GM23338 (cell line): ENCODE results near the gene PJA1.

Experiments
- CREB1 ChIP-seq: fragments of 250-450 bp; sonication (Bioruptor Pico); IDR thresholded peaks from 2 replicates; pipeline ENCODE4 v1.5.0; 2020; ENCODE audit warnings: low read depth, mild to moderate bottlenecking, moderate library complexity
- CTCF ChIP-seq, 2 experiments: fragments of 200-600 bp in 1 of 2; sonication (generic) in 1 of 2; conservative IDR thresholded peaks; 2 replicates each; pipeline versions ENCODE4 v1.5.1 to v1.6.1; 2016 to 2017; ENCODE audit warnings: antibody characterized with exemption in 2 of 2, low read depth in 2 of 2, mild to moderate bottlenecking in 2 of 2, moderate library complexity in 1 of 2
- ETS1 ChIP-seq: IDR thresholded peaks from 2 replicates; pipeline ENCODE4 v1.6.1; 2016; ENCODE audit warnings: antibody characterized with exemption
- EZH2 ChIP-seq: fragments of 200-600 bp; sonication (generic); IDR thresholded peaks from one replicate; pipeline ENCODE4 v1.8.0; 2017; ENCODE audit warnings: antibody characterized with exemption, mild to moderate bottlenecking, low read depth; ENCODE audit not compliant: unreplicated experiment
- EZH2phosphoT487 ChIP-seq: fragments of 200-600 bp; sonication (generic); IDR thresholded peaks from one replicate; pipeline ENCODE4 v1.8.1; 2018; ENCODE audit warnings: antibody characterized with exemption; ENCODE audit not compliant: unreplicated experiment
- JUNB ChIP-seq: IDR thresholded peaks from one replicate; pipeline ENCODE4 v1.6.1; 2016; ENCODE audit warnings: antibody characterized with exemption; ENCODE audit not compliant: unreplicated experiment
- POLR2AphosphoS5 ChIP-seq: IDR thresholded peaks from 2 replicates; pipeline ENCODE4 v1.6.1; 2016; ENCODE audit warnings: antibody characterized with exemption, low read depth
- REST ChIP-seq: IDR thresholded peaks from one replicate; pipeline ENCODE4 v1.6.1; 2018; ENCODE audit warnings: antibody characterized with exemption; ENCODE audit not compliant: unreplicated experiment
- STAT1 ChIP-seq: IDR thresholded peaks from one replicate; pipeline ENCODE4 v1.6.1; 2016; ENCODE audit warnings: antibody characterized with exemption; ENCODE audit not compliant: unreplicated experiment
- ZNF114 ChIP-seq: fragments of 250-450 bp; sonication (Bioruptor Pico); IDR thresholded peaks from 2 replicates; pipeline ENCODE4 v1.5.0; 2020; ENCODE audit warnings: mild to moderate bottlenecking, moderate library complexity
- ZNF331 ChIP-seq: fragments of 250-450 bp; sonication (Bioruptor Pico); IDR thresholded peaks from 2 replicates; pipeline ENCODE4 v1.5.0; 2020; ENCODE audit warnings: low read depth, mild to moderate bottlenecking, moderate library complexity
- ZNF462 ChIP-seq: fragments of 250-450 bp; sonication (Bioruptor Pico); IDR thresholded peaks from 2 replicates; pipeline ENCODE4 v1.5.0; 2020; ENCODE audit warnings: mild to moderate bottlenecking, moderate library complexity

GRCh38 chrX:69146739-69147138 is 18.5 kb downstream of the PJA1 start:
- TF ChIP-seq POLR2AphosphoS5 (no peak), CTCF (conservative IDR thresholded peaks at IDR 0.05; ENCODE audit: low read depth in 2 of 2) (no peak), REST (no peak), ZNF462 (CRISPR knock-in tag) (no peak), EZH2phosphoT487 (no peak), CREB1 (CRISPR knock-in tag) (no peak), EZH2 (no peak), JUNB (no peak), ETS1 (no peak), STAT1 (no peak), ZNF331 (CRISPR knock-in tag) (no peak), ZNF114 (CRISPR knock-in tag) (no peak)
